Heart right ventricle (tissue), 16 donors: ENCODE results near the gene MYO18B. TPM values are rescaled to one million over a fixed set of nuclear protein-coding genes. Genes with fewer than 3 reads are reported as not detected.

ENCODE experiments used
- ATAC-seq, 8 donors: fragments of 200-7000 bp; cut with Tn5 transposase; one replicate each; pipeline ENCODE4 v1.9.1; 2020; ENCODE audit warnings: mild to moderate bottlenecking in 8 of 8, moderate library complexity in 8 of 8, moderate number of reproducible peaks in 1 of 8
- DNase-seq, 2 donors: peaks; one replicate each; pipeline ENCODE4 v3.0.0-alpha.2; 2020
- H3K27ac ChIP-seq, 10 donors: fragments of 200-600 bp; sonication (generic) in 2 of 10; one replicate each; pipeline versions ENCODE4 v1.5.0 to v1.8.0; 2020 to 2022; ENCODE audit warnings: mild to moderate bottlenecking in 3 of 10
- H3K27me3 ChIP-seq, 7 donors: fragments of 200-600 bp; one replicate each; pipeline ENCODE4 v1.8.0; 2021 to 2022; ENCODE audit warnings: mild to moderate bottlenecking in 2 of 7
- H3K36me3 ChIP-seq, 9 donors: fragments of 200-600 bp; sonication (generic) in 1 of 9; one replicate each; pipeline versions ENCODE4 v1.5.0 to v1.8.0; 2020 to 2022; ENCODE audit warnings: mild to moderate bottlenecking in 2 of 9
- H3K4me1 ChIP-seq, 9 donors: fragments of 200-600 bp; sonication (generic) in 1 of 9; one replicate each; pipeline versions ENCODE4 v1.5.0 to v1.8.0; 2020 to 2022; ENCODE audit warnings: mild to moderate bottlenecking in 4 of 9
- H3K4me3 ChIP-seq, 10 donors: fragments of 200-600 bp; sonication (generic) in 2 of 10; one replicate each; pipeline versions ENCODE4 v1.5.0 to v1.8.0; 2020 to 2022; ENCODE audit warnings: mild to moderate bottlenecking in 7 of 10, moderate library complexity in 2 of 10
- H3K9me3 ChIP-seq, 11 donors: fragments of 200-600 bp in 10 of 11; sonication (generic) in 2 of 11; one replicate each; pipeline versions ENCODE4 v1.5.0 to v1.8.0; 2013 to 2022; ENCODE audit warnings: mild to moderate bottlenecking in 2 of 11, control low read depth in 1 of 11, moderate library complexity in 1 of 11
- WGBS, 2 donors: extraction: QIAGEN DNeasy Blood & Tissue Kit; methylation state at CpG; one replicate each; pipeline ENCODE4 v1.1.7; 2013; ENCODE audit warnings: inconsistent platforms in 1 of 2; 5-methylcytosine and 5-hydroxymethylcytosine counted together
- intact Hi-C, 10 donors: fragments of 100-400 bp; cut with DNase I; formaldehyde crosslinking; loops; one replicate each; pipeline versions ENCODE4 v1.11.1 to v1.14.2; 2022
- polyA plus RNA-seq, 2 donors: library from polyadenylated mRNA; stranded (reverse); fragments of 200-250 nt; gene quantifications; one replicate each; pipeline ENCODE4 v1.2.3, GENCODE V29; 2013
- total RNA-seq, 10 donors: library from RNA; stranded (reverse); fragmentation: NEBNext Ultra II Directional in 3 of 10; extraction: Animal tissue kit (Norgen Biotek cat#: 25700) in 3 of 10; gene quantifications; one replicate each; pipeline versions ENCODE4 v1.2.1 to v1.2.4, GENCODE V29; 2021 to 2023
- TF ChIP-seq, protein P1 (sequence below), 9 donors: fragments of 200-600 bp; sonication (generic) in 2 of 9; IDR thresholded peaks; one replicate each; pipeline versions ENCODE4 v1.5.0 to v1.8.0; 2021 to 2022; ENCODE audit warnings: antibody characterized with exemption in 9 of 9, mild to moderate bottlenecking in 5 of 9, moderate library complexity in 1 of 9
- donor health status: Arrhythmogenic right ventricular cardiomyopathy.
- donor health status: ischemic (EF 13 %, LVEDD 7.1; RV severe dilation, severe dysfunction).
- donor health status: healthy with polysubstance abuse.
- donor health status: DM: no; HTN: yes; CAD: no.
- donor health status: DM: no; HTN: no; CAD: no.
- donor health status: ischemic (EF 25% LVEDD 6.9; RV normal size, moderate dysfunction).
- donor health status: ischemic (EF 25% LVEDD 5.7; RV mildly dilated, moderate dysfunction).
- donor health status: healthy.
- donor health status: DM: yes; HTN: yes; CAD: no.
- donor health status: Ischemic cardiomyopathy.
- donor health status: ischemic (EF 35%, LVEDD 5.7; RV mildly dilated, moderate dysfunction).
- donor health status: nonischemic (EF 11% LVEDD 7.7; RV severe dilation, severe dysfunction).
- donor health status: DM: yes; HTN: yes; CAD: no.
- donor health status: PGD.
- donor health status: ischemic (EF 29% LVEDD 5.4; RV normal size, mild dysfunction).
- donor health status: nonischemic (EF 23%, LVEDD 6.1; RV moderate dilation, normal function).

MYO18B gene
- total and polyA plus RNA-seq, 12 donors, result 111 to 407 (median 210) TPM

DNA sequence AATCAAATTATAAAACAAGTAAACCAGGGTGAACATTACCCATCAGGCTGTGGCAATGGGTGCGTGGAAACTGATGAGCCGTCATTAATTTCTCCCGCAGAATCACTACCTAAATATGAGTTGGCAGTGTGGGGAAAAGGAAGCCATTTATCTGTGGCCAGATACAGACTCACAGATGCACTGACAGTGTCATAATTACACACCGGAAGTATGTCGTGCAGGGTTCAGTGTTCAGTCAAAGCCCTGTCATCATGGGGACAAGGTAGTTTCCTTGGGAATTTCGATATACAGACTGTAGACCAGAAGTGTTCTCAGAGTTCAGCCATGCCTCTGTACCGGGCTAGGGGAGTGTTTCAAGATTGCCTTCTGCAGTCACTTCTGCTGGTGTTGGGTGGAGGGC, 308.1 kb downstream of the MYO18B start:
- Histone ChIP-seq H3K36me3 (no peaks in the 10 kb centered on the region), H3K27ac (no peak overlapping the region), H3K4me3 (no peak overlapping the region), H3K4me1 (no peaks in the 10 kb centered on the region), H3K9me3 (no peaks in the 10 kb centered on the region), H3K27me3 (peaks cover 0 to 5% (median 0%) of the 10 kb centered on the region in 7 donors)
- DNase-seq (no peak), ATAC-seq (no peak)
- WGBS, 2 donors, result 67 to 72% methylated on average over 7 of the region's 7 CpGs
- TF ChIP-seq, protein P1, sequence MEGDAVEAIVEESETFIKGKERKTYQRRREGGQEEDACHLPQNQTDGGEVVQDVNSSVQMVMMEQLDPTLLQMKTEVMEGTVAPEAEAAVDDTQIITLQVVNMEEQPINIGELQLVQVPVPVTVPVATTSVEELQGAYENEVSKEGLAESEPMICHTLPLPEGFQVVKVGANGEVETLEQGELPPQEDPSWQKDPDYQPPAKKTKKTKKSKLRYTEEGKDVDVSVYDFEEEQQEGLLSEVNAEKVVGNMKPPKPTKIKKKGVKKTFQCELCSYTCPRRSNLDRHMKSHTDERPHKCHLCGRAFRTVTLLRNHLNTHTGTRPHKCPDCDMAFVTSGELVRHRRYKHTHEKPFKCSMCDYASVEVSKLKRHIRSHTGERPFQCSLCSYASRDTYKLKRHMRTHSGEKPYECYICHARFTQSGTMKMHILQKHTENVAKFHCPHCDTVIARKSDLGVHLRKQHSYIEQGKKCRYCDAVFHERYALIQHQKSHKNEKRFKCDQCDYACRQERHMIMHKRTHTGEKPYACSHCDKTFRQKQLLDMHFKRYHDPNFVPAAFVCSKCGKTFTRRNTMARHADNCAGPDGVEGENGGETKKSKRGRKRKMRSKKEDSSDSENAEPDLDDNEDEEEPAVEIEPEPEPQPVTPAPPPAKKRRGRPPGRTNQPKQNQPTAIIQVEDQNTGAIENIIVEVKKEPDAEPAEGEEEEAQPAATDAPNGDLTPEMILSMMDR (IDR thresholded peaks at IDR 0.05), result no peak
- intact Hi-C loops, result no loop called here

DNA sequence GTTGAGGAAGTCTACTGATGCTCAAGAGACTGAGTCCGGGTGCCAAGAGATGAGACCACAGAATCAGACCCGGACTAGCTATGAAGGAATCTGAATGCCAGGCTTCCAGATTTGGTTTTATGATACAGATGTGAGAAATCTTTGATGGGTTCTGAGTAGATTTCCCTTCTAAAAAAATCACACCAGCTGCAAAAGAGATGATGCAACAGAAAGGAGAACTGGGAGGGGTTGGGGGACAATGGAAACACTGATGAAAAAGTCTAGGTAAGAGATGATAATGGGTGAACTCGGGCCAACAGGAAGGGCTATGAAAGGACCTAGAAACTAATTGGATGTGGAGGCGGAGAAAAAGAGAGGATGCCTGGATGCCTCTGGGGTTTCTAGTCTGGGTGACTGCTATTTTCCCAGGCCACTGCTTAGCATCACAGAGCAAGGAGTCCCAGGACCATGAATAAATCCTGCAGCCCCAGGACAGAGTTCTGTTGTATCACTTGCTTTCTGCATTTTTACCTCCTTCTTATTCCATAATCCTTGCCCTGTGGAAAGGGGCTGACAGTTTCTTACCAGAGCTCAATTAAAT, 311.8 kb downstream of the MYO18B start:
- intact Hi-C loops, result no loop called here
- DNase-seq, result no peak
- WGBS, 2 donors, result 67 to 75% methylated on average over 4 of the region's 4 CpGs
- H3K9me3 ChIP-seq, result no peaks in the 10 kb centered on the region
- H3K36me3 ChIP-seq, result peaks cover 0 to 17% (median 0%) of the 10 kb centered on the region in 9 donors
- no peaks in the 10 kb centered on the region for H3K4me1 ChIP-seq
- no peak overlapping the region for H3K4me3 ChIP-seq
- no peak for ATAC-seq
- TF ChIP-seq, protein P1 (IDR thresholded peaks at IDR 0.05), result no peak
- no peak overlapping the region for H3K27ac ChIP-seq
- peaks cover 0 to 13% (median 0%) of the 10 kb centered on the region in 7 donors for H3K27me3 ChIP-seq

DNA sequence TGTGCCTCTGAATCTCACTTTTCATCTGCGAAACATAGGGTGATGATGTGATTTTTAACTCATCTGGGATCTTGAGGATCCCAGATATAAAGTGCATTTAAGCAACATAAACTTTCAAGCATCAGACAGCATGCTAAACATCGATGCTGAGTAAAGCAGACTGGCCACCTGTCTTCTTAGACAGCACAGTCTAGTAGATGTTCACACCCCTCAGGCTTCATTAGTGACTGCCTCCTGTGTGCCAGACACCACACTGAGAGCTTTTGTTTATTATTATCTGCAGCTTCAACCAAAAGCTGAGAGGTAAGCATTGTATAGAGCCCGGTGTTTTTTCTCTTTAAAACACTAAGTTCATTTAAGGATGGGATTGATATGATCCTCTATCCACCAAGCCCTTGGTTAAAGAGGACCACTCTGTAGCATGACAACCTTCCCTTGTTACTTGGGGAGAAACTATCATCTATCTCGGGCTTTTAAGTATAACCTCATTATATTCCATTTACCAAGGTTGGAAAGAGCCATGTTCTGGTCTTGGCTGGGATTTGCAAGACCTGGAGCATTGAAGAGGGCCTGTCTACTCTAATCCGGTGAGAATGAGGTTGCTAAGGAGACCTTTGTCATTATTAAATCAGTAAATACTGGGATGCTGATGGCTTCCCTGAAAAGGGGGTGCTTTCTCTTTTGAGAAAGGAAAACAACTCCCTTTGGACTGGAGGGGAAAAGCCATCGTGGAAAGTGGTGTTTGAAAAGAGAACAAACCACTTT, 313.0 kb downstream of the MYO18B start:
- Histone ChIP-seq H3K27me3 (peaks cover 0 to 13% (median 0%) of the 10 kb centered on the region in 7 donors), H3K9me3 (no peaks in the 10 kb centered on the region), H3K36me3 (peaks cover 0 to 17% (median 0%) of the 10 kb centered on the region in 9 donors), H3K4me1 (no peaks in the 10 kb centered on the region), H3K27ac (no peak overlapping the region), H3K4me3 (no peak overlapping the region)
- DNase-seq (no peak), ATAC-seq (no peak)
- WGBS, 2 donors, result 63 to 71% methylated on average over 6 of the region's 6 CpGs
- intact Hi-C loops, result no loop called here
- TF ChIP-seq, protein P1 (IDR thresholded peaks at IDR 0.05), result no peak

DNA sequence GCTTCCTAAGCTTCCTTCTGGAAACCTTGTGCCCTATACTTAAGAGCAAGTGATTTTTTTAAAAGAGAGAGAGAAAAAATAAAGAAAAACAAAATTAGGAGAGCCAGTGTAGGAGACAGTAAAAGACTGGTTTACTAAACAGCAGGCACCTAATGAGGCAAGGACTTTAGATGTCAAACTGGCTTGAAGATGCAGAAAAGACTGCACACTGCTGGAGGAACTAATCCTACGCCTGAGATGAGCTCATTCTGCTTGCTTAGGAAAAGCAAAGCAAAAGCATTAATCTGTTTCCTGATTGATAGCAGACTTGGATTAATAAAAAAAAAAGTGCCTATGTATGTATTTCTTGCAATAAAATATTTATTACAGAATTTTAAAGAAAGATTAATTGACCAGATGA, 313.7 kb downstream of the MYO18B start:
- H3K4me1 ChIP-seq, result no peaks in the 10 kb centered on the region
- TF ChIP-seq, protein P1 (IDR thresholded peaks at IDR 0.05), result no peak
- no peaks in the 10 kb centered on the region for H3K9me3 ChIP-seq
- no peak overlapping the region for H3K4me3 ChIP-seq
- 42 to 54% methylated on average over 1 of the region's 1 CpG for WGBS, 2 donors
- ATAC-seq (no peak), DNase-seq (no peak)
- H3K36me3 ChIP-seq, result peaks cover 0 to 17% (median 0%) of the 10 kb centered on the region in 9 donors
- intact Hi-C loops, result no loop called here
- peaks cover 0 to 13% (median 0%) of the 10 kb centered on the region in 7 donors for H3K27me3 ChIP-seq
- no peak overlapping the region for H3K27ac ChIP-seq
